ENCODE results near the gene AZU1. TPM values are rescaled to one million over a fixed set of nuclear protein-coding genes. Genes with fewer than 3 reads are reported as not detected.

The AZU1 gene
- total RNA-seq, 2 experiments from 2014 or later: not detected

DNA sequence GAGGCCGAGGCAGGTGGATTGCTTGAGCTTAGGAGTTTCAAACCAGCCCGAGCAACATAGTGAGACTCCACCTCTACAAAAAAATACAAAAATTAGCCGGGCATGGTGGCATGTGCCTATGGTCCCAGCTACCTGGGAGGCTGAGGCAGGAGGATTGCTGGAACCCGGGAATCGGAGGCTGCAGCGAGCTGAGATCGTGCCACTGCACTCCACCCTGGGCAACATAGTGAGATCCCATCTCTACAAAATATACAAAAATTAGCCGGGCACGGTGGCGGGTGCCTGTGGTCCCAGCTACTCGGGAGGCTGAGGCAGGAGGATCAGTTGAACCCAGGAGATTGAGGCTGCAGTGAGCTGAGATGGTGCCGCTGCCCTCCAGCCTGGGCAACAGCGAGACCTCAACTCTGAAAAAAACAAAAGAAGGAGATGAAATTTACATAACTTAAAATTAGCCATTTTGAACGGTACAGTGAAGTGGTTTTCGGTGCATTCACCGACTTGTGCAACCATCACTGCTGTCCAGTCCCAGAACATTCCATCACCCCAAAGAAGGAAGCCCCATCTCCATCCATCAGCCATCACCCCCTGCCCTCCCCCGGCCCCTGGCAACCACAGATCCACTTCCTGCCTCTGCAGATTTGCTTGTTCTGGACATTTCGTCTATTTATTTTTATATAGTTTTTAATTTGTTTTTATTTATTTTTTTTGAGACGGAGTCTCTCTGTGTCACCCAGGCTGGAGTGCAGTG, 1.6 kb upstream of the AZU1 start:
- Mint-ChIP-seq H3K4me3 (no peak overlapping the region), H3K36me3 (ENCODE audit: low read depth) (no peaks in the 10 kb centered on the region), H3K27me3 (peaks cover 10% of the 10 kb centered on the region), H3K4me1 (ENCODE audit: low read depth) (no peaks in the 10 kb centered on the region), H3K9me3 (no peaks in the 10 kb centered on the region), H3K27ac (no peak overlapping the region)
- TF ChIP-seq, protein P1, sequence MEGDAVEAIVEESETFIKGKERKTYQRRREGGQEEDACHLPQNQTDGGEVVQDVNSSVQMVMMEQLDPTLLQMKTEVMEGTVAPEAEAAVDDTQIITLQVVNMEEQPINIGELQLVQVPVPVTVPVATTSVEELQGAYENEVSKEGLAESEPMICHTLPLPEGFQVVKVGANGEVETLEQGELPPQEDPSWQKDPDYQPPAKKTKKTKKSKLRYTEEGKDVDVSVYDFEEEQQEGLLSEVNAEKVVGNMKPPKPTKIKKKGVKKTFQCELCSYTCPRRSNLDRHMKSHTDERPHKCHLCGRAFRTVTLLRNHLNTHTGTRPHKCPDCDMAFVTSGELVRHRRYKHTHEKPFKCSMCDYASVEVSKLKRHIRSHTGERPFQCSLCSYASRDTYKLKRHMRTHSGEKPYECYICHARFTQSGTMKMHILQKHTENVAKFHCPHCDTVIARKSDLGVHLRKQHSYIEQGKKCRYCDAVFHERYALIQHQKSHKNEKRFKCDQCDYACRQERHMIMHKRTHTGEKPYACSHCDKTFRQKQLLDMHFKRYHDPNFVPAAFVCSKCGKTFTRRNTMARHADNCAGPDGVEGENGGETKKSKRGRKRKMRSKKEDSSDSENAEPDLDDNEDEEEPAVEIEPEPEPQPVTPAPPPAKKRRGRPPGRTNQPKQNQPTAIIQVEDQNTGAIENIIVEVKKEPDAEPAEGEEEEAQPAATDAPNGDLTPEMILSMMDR (IDR thresholded peaks at IDR 0.05): no peak
- no peak for ATAC-seq
- CTCF ChIA-PET: no interaction called here
- POLR2A ChIA-PET: interaction anchor here (1.0 kb wide), 1 partner anchor 24 kb away, joined by 4 read pairs; no protein-coding TSS in a partner anchor
- no peak for DNase-seq
- intact Hi-C loops (cut with micrococcal nuclease): no loop called here

GRCh38 chr19:827314-827709, 325 bp upstream of the AZU1 start:
- intact Hi-C loops (cut with micrococcal nuclease): no loop called here
- ATAC-seq: no peak
- no peaks in the 10 kb centered on the region for H3K9me3 Mint-ChIP-seq
- no peak overlapping the region for H3K4me3 Mint-ChIP-seq
- no peak overlapping the region for H3K27ac Mint-ChIP-seq
- peaks cover 10% of the 10 kb centered on the region for H3K27me3 Mint-ChIP-seq
- no peaks in the 10 kb centered on the region for H3K36me3 Mint-ChIP-seq (ENCODE audit: low read depth)
- TF ChIP-seq, protein P1 (IDR thresholded peaks at IDR 0.05): no peak
- H3K4me1 Mint-ChIP-seq (ENCODE audit: low read depth): no peaks in the 10 kb centered on the region
- ChIA-PET POLR2A (interaction anchor here (0.7 to 1.4 kb wide), 4 partner anchors 12 to 217 kb away, joined by 3 to 5 read pairs (median 4); no protein-coding TSS in a partner anchor), CTCF (no interaction called here)
- DNase-seq: no peak

DNA sequence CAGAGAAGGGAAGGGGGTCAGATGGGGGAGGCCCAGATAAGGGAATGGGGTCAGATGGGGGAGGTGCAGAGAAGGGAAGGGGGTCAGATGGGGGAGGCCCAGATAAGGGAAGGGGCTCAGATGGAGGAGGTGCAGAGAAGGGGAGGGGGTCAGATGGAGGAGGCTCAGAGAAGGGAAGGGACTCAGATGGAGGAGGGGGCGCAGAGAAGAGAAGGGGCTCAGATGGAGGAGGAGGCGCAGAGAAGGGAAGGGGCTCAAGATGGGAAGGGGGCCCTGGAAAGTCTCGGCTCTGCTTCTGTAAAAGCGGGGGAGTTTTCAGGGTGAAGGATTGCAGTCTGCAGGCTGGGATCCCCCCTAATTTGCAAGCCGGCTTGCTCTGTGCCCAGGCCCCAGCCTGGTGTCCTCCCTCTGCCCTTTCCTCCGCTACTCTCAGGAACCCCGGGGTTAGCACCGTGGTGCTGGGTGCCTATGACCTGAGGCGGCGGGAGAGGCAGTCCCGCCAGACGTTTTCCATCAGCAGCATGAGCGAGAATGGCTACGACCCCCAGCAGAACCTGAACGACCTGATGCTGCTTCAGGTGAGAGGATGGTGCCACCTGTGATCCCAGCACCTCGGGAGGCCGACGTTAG, 1.6 kb downstream of the AZU1 start:
- DNase-seq (no peak), ATAC-seq (no peak)
- Mint-ChIP-seq H3K27ac (no peak overlapping the region), H3K4me1 (ENCODE audit: low read depth) (no peaks in the 10 kb centered on the region), H3K36me3 (ENCODE audit: low read depth) (no peaks in the 10 kb centered on the region), H3K4me3 (no peak overlapping the region), H3K9me3 (no peaks in the 10 kb centered on the region), H3K27me3 (peaks cover 3% of the 10 kb centered on the region)
- ChIA-PET POLR2A (no interaction called here), CTCF (no interaction called here)
- TF ChIP-seq, protein P1 (IDR thresholded peaks at IDR 0.05): no peak
- intact Hi-C loops (cut with micrococcal nuclease): no loop called here

DNA sequence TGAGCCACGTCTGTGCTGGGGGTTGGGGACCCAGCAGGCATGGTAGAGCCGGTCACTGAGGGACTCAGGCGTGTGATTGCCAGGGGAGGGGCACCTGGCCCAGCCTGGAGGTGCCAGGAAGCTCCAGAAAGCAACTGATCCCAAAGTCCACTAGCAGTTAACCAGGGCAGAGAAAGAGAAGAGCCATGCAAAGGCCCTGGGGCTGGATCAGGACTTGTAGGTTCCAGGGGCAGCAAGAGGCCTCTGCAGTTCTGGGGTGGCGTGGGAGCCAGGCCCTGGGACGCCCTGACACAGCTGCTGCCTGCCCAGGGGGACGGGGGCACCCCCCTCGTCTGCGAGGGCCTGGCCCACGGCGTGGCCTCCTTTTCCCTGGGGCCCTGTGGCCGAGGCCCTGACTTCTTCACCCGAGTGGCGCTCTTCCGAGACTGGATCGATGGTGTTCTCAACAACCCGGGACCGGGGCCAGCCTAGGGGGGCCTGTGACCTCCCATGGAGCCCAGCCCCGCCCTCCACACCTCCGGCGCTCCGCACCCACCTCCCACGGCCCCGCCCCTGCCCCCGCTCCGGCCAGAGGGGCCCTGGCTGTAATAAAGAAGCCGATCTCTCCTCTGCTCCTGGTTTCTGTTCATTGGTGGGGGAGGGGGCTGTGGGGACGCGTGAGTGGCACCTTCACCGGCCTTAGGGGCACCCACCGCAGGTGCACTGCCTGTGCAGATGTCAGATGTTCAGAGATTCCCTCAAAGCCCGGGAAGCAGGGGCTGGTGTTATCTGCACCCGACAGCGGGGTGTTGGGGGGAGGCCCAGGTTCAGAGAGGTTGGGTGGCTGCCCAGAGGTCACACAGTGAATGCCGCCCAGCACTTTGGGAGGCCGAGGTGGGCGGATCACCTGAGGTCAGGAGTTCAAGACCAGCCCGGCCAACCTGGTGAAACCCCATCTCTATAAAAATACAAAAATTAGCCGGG, 4.1 kb downstream of the AZU1 start:
- ATAC-seq (no peak), DNase-seq (no peak)
- peaks cover 2% of the 10 kb centered on the region for H3K4me1 Mint-ChIP-seq (ENCODE audit: low read depth)
- intact Hi-C loops (cut with micrococcal nuclease): no loop called here
- H3K27me3 Mint-ChIP-seq: peaks cover 4% of the 10 kb centered on the region
- H3K27ac Mint-ChIP-seq: no peak overlapping the region
- ChIA-PET CTCF (interaction anchor here (0.6 kb wide), 1 partner anchor 61 kb away, joined by 3 read pairs; no protein-coding TSS in a partner anchor), POLR2A (no interaction called here)
- H3K36me3 Mint-ChIP-seq (ENCODE audit: low read depth): no peaks in the 10 kb centered on the region
- TF ChIP-seq, protein P1 (IDR thresholded peaks at IDR 0.05): no peak
- no peak overlapping the region for H3K4me3 Mint-ChIP-seq
- H3K9me3 Mint-ChIP-seq: no peaks in the 10 kb centered on the region

All from activated CD8-positive, alpha-beta T cell treated with anti-CD3 and anti-CD28 coated beads for 36 hours (primary cell).